ENCODE measurements around the gene CEMIP. TPM values are rescaled to one million over a fixed set of nuclear protein-coding genes. Genes with fewer than 3 reads are reported as not detected.
A peak's percentile ranks its signal among the peaks of the same experiment; 100 is the strongest.

The CEMIP gene
- polyA plus RNA-seq, 1 donor (not counting 4 experiments of a cell fraction or from before 2014, with no cell fraction given), result 2.3 TPM

DNA sequence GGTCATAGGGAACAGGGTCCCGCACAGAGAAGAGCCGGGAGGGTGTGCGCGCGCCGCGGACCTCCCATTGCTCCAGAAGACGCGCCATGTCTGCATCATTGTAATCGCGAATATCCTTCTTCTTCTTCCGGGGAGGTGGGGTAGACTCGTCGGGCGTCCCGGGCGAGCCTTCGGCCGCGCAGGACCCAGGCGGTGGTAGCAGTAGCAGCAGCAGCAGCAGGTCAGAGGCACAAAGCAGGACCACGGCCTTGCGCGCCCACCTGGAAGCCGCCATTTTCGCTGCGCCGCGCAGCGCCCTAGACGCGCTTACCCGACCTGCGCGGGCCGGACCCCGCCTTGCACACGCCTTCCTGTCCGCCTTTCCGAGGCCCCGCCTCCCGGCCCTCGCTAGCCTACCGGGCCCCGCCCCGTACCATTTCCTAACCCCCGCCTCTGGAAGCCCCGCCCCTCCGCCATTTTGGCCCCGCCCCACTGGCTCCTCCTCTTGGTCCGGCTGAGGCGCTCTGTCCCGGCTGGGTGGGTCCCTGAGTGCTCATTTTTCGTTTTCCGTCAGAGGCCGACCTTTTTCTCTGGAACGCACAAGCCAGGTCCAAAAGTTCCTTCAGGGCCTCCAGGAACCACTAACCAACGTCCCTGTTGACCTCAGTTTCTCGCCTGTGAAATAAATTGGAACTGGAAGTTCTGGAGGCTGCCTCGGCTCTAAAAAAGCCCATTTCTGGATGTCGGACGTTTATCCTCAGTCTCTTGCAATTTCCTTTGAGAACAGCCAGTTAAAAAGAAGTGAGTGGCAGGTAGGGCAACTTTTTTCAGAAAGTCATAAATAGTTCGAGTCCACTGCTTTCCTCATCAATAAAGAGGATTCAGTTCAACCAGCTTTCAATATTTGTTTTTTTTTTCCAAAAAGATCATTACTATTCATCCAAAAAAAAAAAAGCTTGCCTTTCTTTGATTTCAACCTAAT lies 210.6 kb downstream of the CEMIP start, which contains the start of gene MESD:
Gene MESD (minus strand): TSS at position 302 of the 961 bp plus-strand sequence. CDS start 28 bp downstream, at position 274.
- H3K36me3 ChIP-seq (ENCODE audit: control insufficient read depth in 2 of 2, extremely low read depth in 1 of 2, insufficient read depth in 2 of 2, low read length in 2 of 2), result peaks cover 0 to 8% of the 10 kb centered on the region in 2 experiments
- peak within 1 kb of the TSS; percentile 99 for H3K4me2 ChIP-seq (ENCODE audit: control insufficient read depth, extremely low read depth, insufficient read depth, low read depth, low read length)
- H3K9me1 ChIP-seq (ENCODE audit: control insufficient read depth, extremely low read depth, insufficient read depth, low read length), result peaks cover 4% of the 10 kb centered on the region
- peak within 1 kb of the TSS; percentile 84 to 100 (median 99) for H3K4me3 ChIP-seq (ENCODE audit: control insufficient read depth in 2 of 3, extremely low read depth in 1 of 3, insufficient read depth in 2 of 3, low read depth in 1 of 3, low read length in 3 of 3)
- H3K79me2 ChIP-seq (ENCODE audit: control insufficient read depth, insufficient read depth, low read length), result peaks cover 47% of the 10 kb centered on the region
- peaks cover 51% of the 10 kb centered on the region for H3K4me1 ChIP-seq (ENCODE audit: control insufficient read depth, extremely low read depth, insufficient read depth, low read length)
- no peaks in the 10 kb centered on the region for H3K27me3 ChIP-seq (ENCODE audit: control insufficient read depth, extremely low read depth, insufficient read depth, low read length)
- H2AFZ ChIP-seq (ENCODE audit: control insufficient read depth, low read length), result peak within 1 kb of the TSS; percentile 97
- peak; percentile 58 for DNase-seq (ENCODE audit: low read depth, low spot score)
- dilution Hi-C loops (cut with MboI; ENCODE audit: extremely low pct_ligation_motif_present, low sequenced_read_pairs), result no loop called here
- FAIRE-seq, result no peak
- peaks cover 6% of the 10 kb centered on the region for H4K20me1 ChIP-seq (ENCODE audit: control insufficient read depth, extremely low read depth, insufficient read depth, low read length)
- TF ChIP-seq, protein P1, sequence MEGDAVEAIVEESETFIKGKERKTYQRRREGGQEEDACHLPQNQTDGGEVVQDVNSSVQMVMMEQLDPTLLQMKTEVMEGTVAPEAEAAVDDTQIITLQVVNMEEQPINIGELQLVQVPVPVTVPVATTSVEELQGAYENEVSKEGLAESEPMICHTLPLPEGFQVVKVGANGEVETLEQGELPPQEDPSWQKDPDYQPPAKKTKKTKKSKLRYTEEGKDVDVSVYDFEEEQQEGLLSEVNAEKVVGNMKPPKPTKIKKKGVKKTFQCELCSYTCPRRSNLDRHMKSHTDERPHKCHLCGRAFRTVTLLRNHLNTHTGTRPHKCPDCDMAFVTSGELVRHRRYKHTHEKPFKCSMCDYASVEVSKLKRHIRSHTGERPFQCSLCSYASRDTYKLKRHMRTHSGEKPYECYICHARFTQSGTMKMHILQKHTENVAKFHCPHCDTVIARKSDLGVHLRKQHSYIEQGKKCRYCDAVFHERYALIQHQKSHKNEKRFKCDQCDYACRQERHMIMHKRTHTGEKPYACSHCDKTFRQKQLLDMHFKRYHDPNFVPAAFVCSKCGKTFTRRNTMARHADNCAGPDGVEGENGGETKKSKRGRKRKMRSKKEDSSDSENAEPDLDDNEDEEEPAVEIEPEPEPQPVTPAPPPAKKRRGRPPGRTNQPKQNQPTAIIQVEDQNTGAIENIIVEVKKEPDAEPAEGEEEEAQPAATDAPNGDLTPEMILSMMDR (optimal IDR thresholded peaks at IDR 0.05 in 1 of 3, IDR thresholded peaks at IDR 0.05 in 1 of 3, conservative IDR thresholded peaks at IDR 0.05 in 1 of 3; ENCODE audit: extremely low read depth in 1 of 3, insufficient read depth in 2 of 3, low read length in 3 of 3), result no peak
- no peak for TF ChIP-seq EZH2 (IDR thresholded peaks at IDR 0.05; ENCODE audit: low read length)
- peak within 1 kb of the TSS; percentile 94 for H3K27ac ChIP-seq (ENCODE audit: control insufficient read depth, insufficient read depth, low read length)
- H3K9me3 ChIP-seq (ENCODE audit: control insufficient read depth, low read depth, low read length), result no peaks in the 10 kb centered on the region
- H3K9ac ChIP-seq (ENCODE audit: control insufficient read depth, extremely low read depth, insufficient read depth, low read length), result peak within 1 kb of the TSS; percentile 95

DNA sequence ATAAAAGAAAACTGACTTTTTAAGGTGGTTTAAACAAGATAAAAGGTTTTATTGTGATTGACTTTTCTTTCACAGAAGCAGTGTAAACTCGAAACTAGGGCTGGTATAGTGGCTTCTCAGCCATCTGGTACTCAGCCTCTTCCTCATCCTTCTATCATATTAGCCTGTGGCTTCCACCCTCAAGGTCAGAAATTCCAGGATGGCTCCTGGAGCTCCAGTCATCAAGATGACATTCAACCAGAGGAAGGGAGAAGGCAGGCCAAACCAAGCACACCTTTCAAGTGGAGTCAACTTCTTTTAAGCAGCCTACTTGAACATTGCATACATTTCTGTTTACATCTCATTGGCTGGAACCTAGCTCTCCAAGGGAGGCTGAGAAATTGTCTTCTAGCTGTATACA lies 211.8 kb downstream of the CEMIP start:
- Histone ChIP-seq H3K4me2 (ENCODE audit: control insufficient read depth, extremely low read depth, insufficient read depth, low read depth, low read length) (peak overlapping the region; percentile 13), H3K27ac (ENCODE audit: control insufficient read depth, insufficient read depth, low read length) (peak overlapping the region; percentile 23), H3K4me1 (ENCODE audit: control insufficient read depth, extremely low read depth, insufficient read depth, low read length) (peaks cover 43% of the 10 kb centered on the region), H3K4me3 (ENCODE audit: control insufficient read depth in 2 of 3, extremely low read depth in 1 of 3, insufficient read depth in 2 of 3, low read depth in 1 of 3, low read length in 3 of 3) (no peak overlapping the region), H3K79me2 (ENCODE audit: control insufficient read depth, insufficient read depth, low read length) (peaks cover 36% of the 10 kb centered on the region), H3K36me3 (ENCODE audit: control insufficient read depth in 2 of 2, extremely low read depth in 1 of 2, insufficient read depth in 2 of 2, low read length in 2 of 2) (peaks cover 0 to 4% of the 10 kb centered on the region in 2 experiments), H3K9me1 (ENCODE audit: control insufficient read depth, extremely low read depth, insufficient read depth, low read length) (peaks cover 4% of the 10 kb centered on the region), H2AFZ (ENCODE audit: control insufficient read depth, low read length) (peak overlapping the region; percentile 21), H3K9ac (ENCODE audit: control insufficient read depth, extremely low read depth, insufficient read depth, low read length) (no peak overlapping the region), H3K9me3 (ENCODE audit: control insufficient read depth, low read depth, low read length) (no peaks in the 10 kb centered on the region), H3K27me3 (ENCODE audit: control insufficient read depth, extremely low read depth, insufficient read depth, low read length) (no peaks in the 10 kb centered on the region), H4K20me1 (ENCODE audit: control insufficient read depth, extremely low read depth, insufficient read depth, low read length) (peaks cover 3% of the 10 kb centered on the region)
- TF ChIP-seq, protein P1 (optimal IDR thresholded peaks at IDR 0.05 in 1 of 3, IDR thresholded peaks at IDR 0.05 in 1 of 3, conservative IDR thresholded peaks at IDR 0.05 in 1 of 3; ENCODE audit: extremely low read depth in 1 of 3, insufficient read depth in 2 of 3, low read length in 3 of 3), result no peak
- no peak for TF ChIP-seq EZH2 (IDR thresholded peaks at IDR 0.05; ENCODE audit: low read length)
- dilution Hi-C loops (cut with MboI; ENCODE audit: extremely low pct_ligation_motif_present, low sequenced_read_pairs), result no loop called here
- no peak for FAIRE-seq
- DNase-seq (ENCODE audit: low read depth, low spot score), result no peak

All from keratinocyte (primary cell).